Measurements from ENCODE around the gene DLL4. TPM values are rescaled to one million over a fixed set of nuclear protein-coding genes. Genes with fewer than 3 reads are reported as not detected.

Gene DLL4
- polyA plus RNA-seq (2013, experiment 1 of 2) = 51.5 TPM
- 31.4 TPM for polyA plus RNA-seq (2013, experiment 2 of 2)

DNA sequence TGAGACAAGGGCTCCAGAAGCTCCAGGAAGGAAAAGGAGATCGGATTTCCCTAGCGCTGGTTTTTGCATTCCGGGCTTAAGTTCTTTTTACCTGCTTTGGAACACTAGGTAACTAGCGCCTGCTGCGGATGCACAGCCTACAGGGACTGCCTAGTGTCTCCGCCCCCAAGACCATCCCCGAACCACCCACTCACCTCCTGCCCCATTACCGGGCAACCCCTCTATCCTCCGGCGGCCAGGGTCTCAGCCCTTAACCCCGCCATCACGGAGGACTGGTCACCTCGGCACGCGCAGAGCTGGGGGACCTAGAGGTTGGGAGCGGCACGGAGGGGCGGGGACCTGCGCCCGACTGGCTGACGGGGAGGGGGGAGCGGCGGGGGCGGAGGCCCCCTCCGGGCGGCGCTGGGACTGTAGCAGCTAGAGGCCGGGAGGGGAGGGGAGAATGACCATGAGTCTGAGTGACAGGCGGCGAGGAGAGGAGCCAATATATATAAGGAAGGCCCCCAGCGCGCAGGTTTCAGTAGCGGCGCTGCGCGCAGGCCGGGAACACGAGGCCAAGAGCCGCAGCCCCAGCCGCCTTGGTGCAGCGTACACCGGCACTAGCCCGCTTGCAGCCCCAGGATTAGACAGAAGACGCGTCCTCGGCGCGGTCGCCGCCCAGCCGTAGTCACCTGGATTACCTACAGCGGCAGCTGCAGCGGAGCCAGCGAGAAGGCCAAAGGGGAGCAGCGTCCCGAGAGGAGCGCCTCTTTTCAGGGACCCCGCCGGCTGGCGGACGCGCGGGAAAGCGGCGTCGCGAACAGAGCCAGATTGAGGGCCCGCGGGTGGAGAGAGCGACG is at the start of gene DLL4:
TSS of gene DLL4 (plus strand) at position 520 of the 839 bp plus-strand sequence. CDS start 329 bp downstream, outside the sequence.
- Histone ChIP-seq H3K27ac (ENCODE audit: low read depth, low read length, severe bottlenecking) (no peak within 1 kb of the TSS), H3K4me1 (ENCODE audit: control insufficient read depth, insufficient read depth, low read length, poor library complexity, severe bottlenecking) (peaks cover 25% of the 10 kb centered on the region), H3K4me3 (ENCODE audit: extremely low read depth, insufficient read depth, low read length, poor library complexity, severe bottlenecking) (peak within 1 kb of the TSS; percentile 38), H3K36me3 (ENCODE audit: control insufficient read depth, insufficient read depth, low read length) (peaks cover 7% of the 10 kb centered on the region), H3K9me3 (ENCODE audit: control insufficient read depth, low read length) (no peaks in the 10 kb centered on the region)
- 0% methylated on average over 53 to 62 of the region's 71 CpGs for WGBS, 2 experiments (ENCODE audit: insufficient coverage in 2 of 2)

- peaks cover 4% of the 10 kb centered on the region for H3K4me1 ChIP-seq (ENCODE audit: control insufficient read depth, insufficient read depth, low read length, poor library complexity, severe bottlenecking)
- no peaks in the 10 kb centered on the region for H3K9me3 ChIP-seq (ENCODE audit: control insufficient read depth, low read length)
- no peaks in the 10 kb centered on the region for H3K36me3 ChIP-seq (ENCODE audit: control insufficient read depth, insufficient read depth, low read length)
- H3K27ac ChIP-seq (ENCODE audit: low read depth, low read length, severe bottlenecking) = no peak overlapping the region
- no peak overlapping the region for H3K4me3 ChIP-seq (ENCODE audit: extremely low read depth, insufficient read depth, low read length, poor library complexity, severe bottlenecking)
- WGBS, 2 experiments (ENCODE audit: insufficient coverage in 2 of 2) = 90% methylated on average over 2 to 6 of the region's 6 CpGs
Measured at GRCh38 chr15:40879609-40880008, 49.5 kb upstream of the DLL4 start.

DNA sequence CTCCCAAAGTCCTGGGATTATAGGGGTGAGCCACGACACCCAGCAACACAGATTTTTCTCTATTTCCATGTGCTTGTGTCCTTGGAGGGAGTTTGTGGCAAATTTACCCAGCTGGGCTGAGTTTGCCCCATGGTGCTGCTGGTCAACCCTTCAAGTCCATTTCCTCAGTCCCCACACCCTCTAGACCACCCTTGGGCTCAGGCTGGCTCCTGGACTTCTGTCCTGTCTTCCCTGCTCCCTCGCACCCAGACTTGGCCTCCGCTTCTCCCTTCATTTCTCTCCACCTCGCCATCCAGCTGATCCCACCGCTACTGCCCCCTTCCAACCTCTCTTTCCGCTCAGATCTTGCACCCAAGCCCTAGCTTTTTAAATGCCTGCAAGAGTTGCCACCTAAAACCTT is 47.8 kb upstream of the DLL4 start:
- Histone ChIP-seq H3K4me3 (ENCODE audit: extremely low read depth, insufficient read depth, low read length, poor library complexity, severe bottlenecking) (no peak overlapping the region), H3K9me3 (ENCODE audit: control insufficient read depth, low read length) (no peaks in the 10 kb centered on the region), H3K36me3 (ENCODE audit: control insufficient read depth, insufficient read depth, low read length) (no peaks in the 10 kb centered on the region), H3K4me1 (ENCODE audit: control insufficient read depth, insufficient read depth, low read length, poor library complexity, severe bottlenecking) (peaks cover 4% of the 10 kb centered on the region), H3K27ac (ENCODE audit: low read depth, low read length, severe bottlenecking) (no peak overlapping the region)
- WGBS, 2 experiments (ENCODE audit: insufficient coverage in 2 of 2) = 95 to 98% methylated on average over 5 to 6 of the region's 6 CpGs

GRCh38 chr15:40886586-40886985 is 42.6 kb upstream of the DLL4 start:
- 100% methylated on average over 1 of the region's 1 CpG; no CpG with 5 or more reads in 1 of the 2 experiments for WGBS, 2 experiments (ENCODE audit: insufficient coverage in 2 of 2)
- Histone ChIP-seq H3K27ac (ENCODE audit: low read depth, low read length, severe bottlenecking) (no peak overlapping the region), H3K4me3 (ENCODE audit: extremely low read depth, insufficient read depth, low read length, poor library complexity, severe bottlenecking) (no peak overlapping the region), H3K9me3 (ENCODE audit: control insufficient read depth, low read length) (no peaks in the 10 kb centered on the region), H3K36me3 (ENCODE audit: control insufficient read depth, insufficient read depth, low read length) (no peaks in the 10 kb centered on the region), H3K4me1 (ENCODE audit: control insufficient read depth, insufficient read depth, low read length, poor library complexity, severe bottlenecking) (no peaks in the 10 kb centered on the region)

DNA sequence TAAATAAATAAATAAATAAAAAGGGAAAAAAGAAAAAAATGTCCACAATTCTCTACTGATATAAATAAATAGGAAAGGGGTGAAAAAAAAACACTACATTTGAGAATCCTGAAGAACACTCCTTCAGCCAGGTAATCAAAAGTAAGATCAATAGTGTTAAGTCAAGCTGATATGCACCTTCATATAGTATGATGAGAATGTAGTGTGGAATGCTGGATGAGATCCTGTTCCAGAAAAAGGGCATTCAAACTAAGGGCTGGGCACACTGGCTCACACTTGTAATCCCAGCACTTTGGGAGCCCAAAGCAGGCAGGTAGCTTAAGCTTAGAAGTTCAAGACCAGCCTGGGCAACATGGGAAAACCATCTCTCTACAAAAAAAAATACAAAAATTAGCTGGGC is 40.0 kb upstream of the DLL4 start:
- H3K9me3 ChIP-seq (ENCODE audit: control insufficient read depth, low read length) = no peaks in the 10 kb centered on the region
- no peaks in the 10 kb centered on the region for H3K36me3 ChIP-seq (ENCODE audit: control insufficient read depth, insufficient read depth, low read length)
- no peaks in the 10 kb centered on the region for H3K4me1 ChIP-seq (ENCODE audit: control insufficient read depth, insufficient read depth, low read length, poor library complexity, severe bottlenecking)
- no peak overlapping the region for H3K4me3 ChIP-seq (ENCODE audit: extremely low read depth, insufficient read depth, low read length, poor library complexity, severe bottlenecking)
- H3K27ac ChIP-seq (ENCODE audit: low read depth, low read length, severe bottlenecking) = no peak overlapping the region

- H3K9me3 ChIP-seq (ENCODE audit: control insufficient read depth, low read length) = no peaks in the 10 kb centered on the region
- 84 to 91% methylated on average over 4 of the region's 5 CpGs for WGBS, 2 experiments (ENCODE audit: insufficient coverage in 2 of 2)
- H3K4me1 ChIP-seq (ENCODE audit: control insufficient read depth, insufficient read depth, low read length, poor library complexity, severe bottlenecking) = peaks cover 3% of the 10 kb centered on the region
- H3K4me3 ChIP-seq (ENCODE audit: extremely low read depth, insufficient read depth, low read length, poor library complexity, severe bottlenecking) = no peak overlapping the region
- H3K36me3 ChIP-seq (ENCODE audit: control insufficient read depth, insufficient read depth, low read length) = peaks cover 6% of the 10 kb centered on the region
- H3K27ac ChIP-seq (ENCODE audit: low read depth, low read length, severe bottlenecking) = no peak overlapping the region
Measured at GRCh38 chr15:40891138-40891537, 38.0 kb upstream of the DLL4 start.

DNA sequence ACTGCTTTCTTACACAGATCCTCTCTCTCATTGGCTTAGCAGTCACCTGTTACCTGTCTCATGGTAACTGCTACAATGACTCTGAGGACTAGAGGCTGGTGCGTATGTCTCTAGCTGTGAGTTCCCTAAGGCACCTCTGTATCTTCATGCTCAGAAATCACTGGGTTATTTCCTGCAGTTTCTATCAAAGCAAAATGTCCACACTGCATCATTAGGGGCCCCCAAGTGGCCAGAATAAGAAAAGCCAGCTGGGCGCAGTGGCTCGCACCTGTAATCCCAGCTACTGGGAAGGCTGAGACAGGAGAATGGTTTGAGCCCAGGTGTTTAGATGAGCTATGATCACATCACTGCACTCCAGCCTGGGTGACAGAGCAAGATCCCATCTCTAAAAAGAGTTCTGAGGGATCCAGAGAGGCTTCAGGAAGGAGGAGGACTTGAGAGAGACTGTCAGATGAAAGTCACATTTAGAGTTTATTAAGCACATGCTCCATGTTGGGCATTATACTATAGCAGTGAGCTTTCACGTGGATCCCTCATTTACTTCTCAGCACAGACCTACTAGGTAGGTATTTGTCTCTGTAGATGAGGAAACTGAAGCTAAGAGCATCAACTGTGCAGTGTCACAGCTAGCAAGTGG is 37.2 kb upstream of the DLL4 start:
- WGBS, 2 experiments (ENCODE audit: insufficient coverage in 2 of 2) = 52 to 62% methylated on average over 3 of the region's 4 CpGs
- H3K4me3 ChIP-seq (ENCODE audit: extremely low read depth, insufficient read depth, low read length, poor library complexity, severe bottlenecking) = no peak overlapping the region
- H3K9me3 ChIP-seq (ENCODE audit: control insufficient read depth, low read length) = no peaks in the 10 kb centered on the region
- H3K27ac ChIP-seq (ENCODE audit: low read depth, low read length, severe bottlenecking) = no peak overlapping the region
- H3K4me1 ChIP-seq (ENCODE audit: control insufficient read depth, insufficient read depth, low read length, poor library complexity, severe bottlenecking) = peaks cover 3% of the 10 kb centered on the region
- H3K36me3 ChIP-seq (ENCODE audit: control insufficient read depth, insufficient read depth, low read length) = peaks cover 11% of the 10 kb centered on the region

GRCh38 chr15:40892447-40893012 is 36.6 kb upstream of the DLL4 start:
- peaks cover 3% of the 10 kb centered on the region for H3K4me1 ChIP-seq (ENCODE audit: control insufficient read depth, insufficient read depth, low read length, poor library complexity, severe bottlenecking)
- peaks cover 14% of the 10 kb centered on the region for H3K36me3 ChIP-seq (ENCODE audit: control insufficient read depth, insufficient read depth, low read length)
- H3K27ac ChIP-seq (ENCODE audit: low read depth, low read length, severe bottlenecking) = no peak overlapping the region
- H3K4me3 ChIP-seq (ENCODE audit: extremely low read depth, insufficient read depth, low read length, poor library complexity, severe bottlenecking) = no peak overlapping the region
- no peaks in the 10 kb centered on the region for H3K9me3 ChIP-seq (ENCODE audit: control insufficient read depth, low read length)
- WGBS, 2 experiments (ENCODE audit: insufficient coverage in 2 of 2) = 82 to 91% methylated on average over 2 of the region's 2 CpGs

DNA sequence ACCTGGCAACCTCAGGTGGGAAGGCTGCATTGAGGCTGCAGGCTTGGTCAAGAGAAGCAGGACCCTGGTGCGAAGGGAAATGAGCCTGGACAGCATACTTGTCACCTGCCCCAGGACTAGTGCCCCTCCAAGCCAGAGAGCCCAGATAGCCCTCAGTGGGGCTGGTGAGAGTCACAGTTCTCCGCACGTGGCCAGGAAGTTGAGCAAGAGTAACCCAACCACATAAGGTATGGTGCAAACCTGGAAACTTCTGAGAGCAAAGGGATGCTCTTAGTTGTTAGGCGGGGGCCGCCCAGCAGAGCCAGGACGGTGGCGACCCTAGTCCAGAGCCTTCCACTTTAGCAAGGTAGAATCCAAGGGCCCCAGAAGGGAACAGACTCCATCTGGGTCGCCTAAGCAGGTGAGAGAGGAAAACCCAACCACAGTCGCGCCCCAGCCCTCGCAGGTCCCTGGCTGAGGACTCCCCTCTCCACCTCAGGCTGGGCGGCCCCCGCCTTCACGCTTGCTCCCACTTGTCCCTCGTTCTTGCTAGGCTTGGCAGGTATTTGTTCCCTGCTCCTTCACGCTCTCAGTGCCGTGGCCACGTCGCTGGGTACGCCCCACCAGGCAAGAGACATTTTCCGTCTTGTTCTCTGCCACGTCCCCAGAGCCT is 36.0 kb upstream of the DLL4 start:
- H3K4me1 ChIP-seq (ENCODE audit: control insufficient read depth, insufficient read depth, low read length, poor library complexity, severe bottlenecking) = peaks cover 3% of the 10 kb centered on the region
- H3K4me3 ChIP-seq (ENCODE audit: extremely low read depth, insufficient read depth, low read length, poor library complexity, severe bottlenecking) = no peak overlapping the region
- WGBS, 2 experiments (ENCODE audit: insufficient coverage in 2 of 2) = 91 to 93% methylated on average over 17 to 22 of the region's 22 CpGs
- H3K36me3 ChIP-seq (ENCODE audit: control insufficient read depth, insufficient read depth, low read length) = peaks cover 16% of the 10 kb centered on the region
- no peak overlapping the region for H3K27ac ChIP-seq (ENCODE audit: low read depth, low read length, severe bottlenecking)
- H3K9me3 ChIP-seq (ENCODE audit: control insufficient read depth, low read length) = no peaks in the 10 kb centered on the region

- H3K27ac ChIP-seq (ENCODE audit: low read depth, low read length, severe bottlenecking) = peak within 1 kb of the TSS; percentile 68
- no peaks in the 10 kb centered on the region for H3K9me3 ChIP-seq (ENCODE audit: control insufficient read depth, low read length)
- H3K4me1 ChIP-seq (ENCODE audit: control insufficient read depth, insufficient read depth, low read length, poor library complexity, severe bottlenecking) = peaks cover 3% of the 10 kb centered on the region
- H3K36me3 ChIP-seq (ENCODE audit: control insufficient read depth, insufficient read depth, low read length) = peaks cover 25% of the 10 kb centered on the region
- H3K4me3 ChIP-seq (ENCODE audit: extremely low read depth, insufficient read depth, low read length, poor library complexity, severe bottlenecking) = peak within 1 kb of the TSS; percentile 83
- WGBS, 2 experiments (ENCODE audit: insufficient coverage in 2 of 2) = 6 to 8% methylated on average over 38 to 54 of the region's 55 CpGs
Measured at GRCh38 chr15:40893733-40894680, 35.1 kb upstream of the DLL4 start, which contains the start of gene VPS18. Gene VPS18 (plus strand): TSS chr15:40894450. CDS start chr15:40894769, 319 bp downstream.
